GM19467 (cell line): ENCODE data around the gene MAPK8IP1.
"Not testable (repeated sequence)": the region's sequence is repeated elsewhere in the genome, so short reads cannot be mapped to it uniquely, and the experiment has no call there.

Experiments
- ATAC-seq: cut with Tn5 transposase; IDR thresholded peaks from one replicate; pipeline ENCODE4 v1.9.1; 2021; ENCODE audit warnings: mild to moderate bottlenecking, moderate library complexity; ENCODE audit not compliant: unreplicated experiment

MAPK8IP1 gene

GRCh38 chr11:45885274-45885920 is at the start of gene MAPK8IP1:
MAPK8IP1 (plus strand) TSS chr11:45885651; CDS start chr11:45885821, 170 bp downstream.
- no peak for ATAC-seq

DNA sequence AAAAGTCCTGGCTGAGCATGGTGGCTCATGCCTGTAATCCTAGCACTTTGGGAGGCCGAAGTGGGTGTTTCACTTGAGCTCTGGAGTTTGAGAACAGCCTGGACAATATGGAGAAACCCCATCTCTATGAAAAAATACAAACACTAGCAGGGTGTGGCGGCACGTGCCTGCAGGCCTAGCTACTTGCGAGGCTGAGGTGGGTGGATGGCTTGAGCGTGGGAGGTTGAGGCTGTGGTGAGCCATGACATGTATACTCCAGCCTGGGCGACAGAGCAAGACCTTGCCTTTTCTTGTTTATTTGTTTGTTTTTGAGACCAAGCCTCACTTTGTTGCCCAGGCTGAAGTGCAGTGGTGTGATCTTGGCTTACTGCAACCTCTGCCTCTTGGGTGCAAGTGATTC is 46.2 kb upstream of the MAPK8IP1 start:
- no peak for ATAC-seq

DNA sequence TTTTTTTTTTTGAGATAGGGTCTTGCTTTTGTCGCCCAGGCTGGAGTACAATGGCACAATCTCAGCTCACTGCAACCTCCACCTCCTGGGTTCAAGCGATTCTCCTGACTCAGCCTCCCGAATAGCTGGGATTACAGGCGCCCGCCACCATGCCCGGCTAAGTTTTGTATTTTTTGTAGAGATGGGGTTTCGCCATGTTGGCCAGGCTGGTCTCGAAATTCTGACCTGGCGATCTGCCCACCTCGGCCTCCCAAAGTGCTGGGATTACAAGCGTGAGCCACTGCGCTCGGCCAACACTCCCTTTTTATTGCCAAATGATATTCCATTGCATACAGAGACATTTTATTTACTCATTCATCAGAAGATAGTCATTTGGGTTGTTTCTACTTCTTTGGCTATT is 45.2 kb upstream of the MAPK8IP1 start:
- not testable (repeated sequence) for ATAC-seq

- ATAC-seq = no peak
Measured at GRCh38 chr11:45843158-45843924, 42.1 kb upstream of the MAPK8IP1 start.

DNA sequence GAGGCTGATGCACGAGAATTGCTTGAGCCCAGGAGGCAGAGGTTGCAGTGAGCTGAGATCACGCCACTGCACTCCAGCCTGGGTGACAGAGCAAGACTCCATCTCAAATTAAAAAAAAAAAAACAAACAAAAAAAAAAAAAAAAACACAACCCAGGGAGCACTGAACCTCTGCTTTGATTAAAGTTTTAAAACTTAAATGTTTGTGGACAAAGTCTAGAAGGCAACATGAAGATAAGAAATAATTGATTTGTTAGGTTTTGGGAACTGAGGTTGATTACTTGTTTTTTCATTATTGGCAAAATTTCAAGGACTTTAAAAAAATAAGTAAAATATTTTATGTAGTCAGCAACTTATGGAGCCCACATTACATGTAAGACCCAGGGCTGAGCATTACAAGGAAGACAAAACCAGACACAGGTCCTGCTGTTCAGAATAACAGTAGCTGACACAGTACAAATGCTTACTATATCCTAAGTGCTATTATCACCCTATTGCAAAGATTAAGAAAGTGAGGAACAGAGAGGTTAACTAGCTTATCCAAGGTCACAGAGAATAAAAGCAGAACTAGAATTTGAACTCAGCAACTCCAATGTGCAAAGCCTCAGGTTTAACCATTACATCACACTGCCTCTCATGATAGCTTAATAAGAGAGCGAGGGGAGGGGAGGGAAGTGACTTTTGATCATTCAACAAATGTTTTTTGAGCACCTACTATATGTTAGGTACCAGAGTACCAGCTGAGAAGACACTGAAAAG is 40.5 kb upstream of the MAPK8IP1 start:
- no peak for ATAC-seq

DNA sequence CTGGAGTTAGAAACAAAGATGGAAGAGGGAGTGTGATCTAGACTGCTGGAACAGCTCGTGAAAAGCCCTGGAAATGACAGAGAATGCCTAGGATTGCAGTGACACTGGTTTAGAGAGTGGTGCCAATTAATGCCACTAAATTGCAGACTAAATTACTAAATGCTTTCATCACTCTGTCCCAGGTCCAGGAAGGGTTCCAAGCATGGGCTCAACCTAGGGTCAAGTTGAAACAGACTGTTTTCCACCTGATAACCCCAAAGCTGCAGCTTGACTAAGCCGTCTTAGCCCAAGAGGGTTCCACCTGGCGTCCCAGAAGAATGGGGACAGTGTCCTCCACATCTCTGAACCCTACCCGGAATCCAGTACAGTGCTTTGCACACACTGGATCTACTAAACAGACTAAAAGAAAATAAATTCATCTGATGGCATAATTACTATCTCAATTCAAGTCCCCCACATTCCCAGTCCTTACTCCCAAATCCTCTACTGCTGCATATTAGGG is 39.2 kb upstream of the MAPK8IP1 start:
- no peak for ATAC-seq

DNA sequence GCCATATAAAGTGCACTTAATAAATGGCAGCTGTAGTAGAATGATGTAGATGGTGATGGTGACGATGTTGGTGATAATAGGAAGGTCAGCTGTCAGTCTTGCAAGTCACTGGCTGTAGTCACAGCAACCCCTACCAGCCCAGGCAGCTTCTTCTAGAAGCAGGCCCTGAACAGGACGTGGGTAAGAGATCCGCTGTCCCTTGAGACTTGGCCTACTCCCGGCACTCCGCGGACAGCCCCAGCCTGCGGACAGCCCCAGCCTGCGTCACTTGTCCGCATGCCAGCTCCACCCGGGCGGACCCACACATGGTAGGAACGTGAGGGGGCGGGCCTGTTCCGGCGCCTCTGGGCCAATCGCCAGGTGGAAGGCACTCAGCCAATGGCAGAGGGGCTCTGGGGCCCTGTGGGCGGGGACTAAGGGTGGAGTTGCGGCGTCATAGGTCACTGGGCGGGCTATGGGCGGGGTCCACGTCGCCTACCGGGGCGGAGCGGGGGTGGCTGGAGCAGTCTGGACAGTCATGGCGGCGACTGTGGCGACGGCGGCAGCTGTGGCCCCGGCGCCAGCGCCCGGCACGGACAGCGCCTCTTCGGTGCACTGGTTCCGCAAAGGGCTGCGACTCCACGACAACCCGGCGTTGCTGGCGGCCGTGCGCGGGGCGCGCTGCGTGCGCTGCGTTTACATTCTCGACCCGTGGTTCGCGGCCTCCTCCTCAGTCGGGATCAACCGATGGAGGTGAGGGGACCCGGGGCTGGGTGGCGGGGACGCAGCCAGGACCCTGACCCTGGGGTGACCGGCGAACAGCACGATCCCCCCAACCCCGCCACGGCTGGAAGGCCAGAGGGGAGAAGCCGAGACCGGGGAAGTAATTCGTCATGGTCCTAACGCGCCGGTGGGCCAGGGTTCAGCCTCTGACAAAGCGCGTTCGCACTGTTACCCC is 38.2 kb upstream of the MAPK8IP1 start, which contains the start of gene CRY2:
Gene CRY2, plus strand, starts transcription at position 502 of the 937 bp plus-strand sequence. Its CDS starts 16 bp downstream, at position 518.
- peak; percentile 91 for ATAC-seq

DNA sequence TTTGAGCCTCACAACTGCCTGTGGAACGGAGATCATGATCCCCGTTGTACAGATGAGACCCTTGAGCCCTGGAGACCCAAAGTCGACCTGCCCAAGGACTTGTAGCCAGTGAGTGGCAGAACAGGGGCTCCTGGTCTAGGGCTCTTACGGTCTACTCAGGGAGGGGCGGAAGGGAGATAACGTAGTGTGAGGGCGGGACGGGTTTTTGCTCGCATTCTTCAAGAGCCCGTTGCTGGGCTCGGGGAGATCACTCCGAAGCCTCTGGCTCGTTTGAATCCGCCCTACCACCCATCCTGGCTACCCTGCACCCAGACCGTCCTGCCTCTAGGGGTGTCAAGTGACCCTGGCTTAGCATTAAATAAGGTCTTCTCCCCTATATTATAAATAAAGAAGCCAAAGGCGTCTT is 37.5 kb upstream of the MAPK8IP1 start:
- ATAC-seq = peak; percentile 4

DNA sequence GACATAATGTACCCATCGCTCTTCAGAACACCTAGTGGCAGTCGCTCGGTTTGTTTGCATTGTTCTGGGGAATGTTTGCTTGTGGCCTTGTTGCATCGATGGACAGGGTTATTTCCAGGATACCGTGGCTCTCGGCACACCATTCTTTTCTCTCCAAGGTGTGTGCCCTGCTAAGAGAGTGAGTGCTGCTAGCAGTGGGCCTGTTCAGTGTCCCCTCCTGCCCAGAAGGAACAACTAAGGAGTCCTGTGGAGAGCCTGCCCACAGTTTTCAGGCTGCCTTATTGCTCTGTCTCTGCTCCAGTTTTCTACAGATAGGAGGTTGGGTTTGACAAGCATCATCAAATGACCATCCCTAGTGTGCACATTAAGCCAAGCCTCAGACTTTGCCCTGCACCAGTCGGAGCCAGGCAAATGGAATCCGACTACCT is 36.8 kb upstream of the MAPK8IP1 start:
- ATAC-seq = no peak

- no peak for ATAC-seq
Measured at GRCh38 chr11:45850446-45850845, 35.0 kb upstream of the MAPK8IP1 start.

- no peak for ATAC-seq
Measured at GRCh38 chr11:45851228-45851627, 34.2 kb upstream of the MAPK8IP1 start.

- no peak for ATAC-seq
Measured at GRCh38 chr11:45852018-45852711, 33.3 kb upstream of the MAPK8IP1 start.

DNA sequence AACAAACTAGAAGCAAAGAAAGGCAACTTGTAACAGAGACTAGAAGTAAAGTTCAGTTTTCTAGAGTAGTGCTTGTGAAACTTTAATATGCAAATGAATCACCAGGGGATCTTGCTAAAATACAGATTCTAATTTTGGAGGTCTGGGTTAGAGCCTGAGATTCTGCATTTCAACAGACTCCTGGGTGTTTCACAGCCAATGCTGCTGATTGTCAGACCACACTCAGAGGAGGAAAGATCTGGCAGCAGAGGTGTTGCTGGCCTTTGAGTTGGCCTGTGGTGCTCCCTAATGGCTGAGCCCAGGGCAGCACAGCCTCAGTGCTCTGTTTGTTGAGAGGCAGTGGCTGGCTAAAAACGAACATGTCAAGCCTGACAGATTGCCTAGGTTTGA is 32.7 kb upstream of the MAPK8IP1 start:
- no peak for ATAC-seq

- ATAC-seq = no peak
Measured at GRCh38 chr11:45853332-45854219, 31.9 kb upstream of the MAPK8IP1 start.

DNA sequence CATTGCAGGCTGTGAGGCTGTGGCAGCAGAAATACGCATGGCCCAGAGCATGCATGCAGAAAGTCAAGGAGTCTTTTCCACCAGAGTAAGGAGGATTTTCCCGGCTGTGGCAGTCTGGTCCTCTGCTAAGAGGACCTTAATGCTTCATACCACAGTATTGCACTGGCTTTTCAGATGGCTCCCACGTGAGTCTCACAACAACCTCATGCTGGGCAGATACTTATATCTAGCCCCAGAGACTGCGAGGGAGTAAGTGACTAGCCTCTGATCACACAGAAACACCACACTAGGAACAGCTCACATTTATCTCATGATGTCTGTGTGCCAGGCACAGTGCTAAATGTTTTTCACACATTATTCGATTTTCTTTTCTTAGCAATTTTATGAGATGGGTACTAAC is 30.1 kb upstream of the MAPK8IP1 start:
- ATAC-seq = no peak

GRCh38 chr11:45856044-45856468 is 29.4 kb upstream of the MAPK8IP1 start:
- ATAC-seq = no peak

GRCh38 chr11:45857961-45858474 is 27.4 kb upstream of the MAPK8IP1 start:
- no peak for ATAC-seq

GRCh38 chr11:45858751-45859398 is 26.6 kb upstream of the MAPK8IP1 start:
- ATAC-seq = no peak
